ENCODE measurements around the gene DDAH2.

- TF ChIP-seq POLR2A (IDR thresholded peaks at IDR 0.05) (no peak), CTCF (IDR thresholded peaks at IDR 0.05 in 4 of 5, conservative IDR thresholded peaks at IDR 0.05 in 1 of 5) (no peak)
Measured at GRCh38 chr6:31720196-31720770, 8.8 kb downstream of the DDAH2 start.
